Activated naive CD4-positive, alpha-beta T cell treated with anti-CD3 and anti-CD28 coated beads, Interleukin-2, amount 50 U/mL, for 24 hours (primary cell): ENCODE results near the gene ZNF446.
A peak's percentile ranks its signal among the peaks of the same experiment; 100 is the strongest.
"Not testable (repeated sequence)": the region's sequence is repeated elsewhere in the genome, so short reads cannot be mapped to it uniquely, and the experiment has no call there.

Experiments used
- H3K27ac Mint-ChIP-seq: one replicate; pipeline ENCODE4 v1.8.0; 2021; ENCODE audit warnings: mild to moderate bottlenecking, mixed read lengths
- H3K27me3 Mint-ChIP-seq: one replicate; pipeline ENCODE4 v1.8.0; 2021; ENCODE audit warnings: mixed read lengths
- H3K36me3 Mint-ChIP-seq: one replicate; pipeline ENCODE4 v1.8.0; 2021; ENCODE audit warnings: mixed read lengths
- H3K4me1 Mint-ChIP-seq: one replicate; pipeline ENCODE4 v1.8.0; 2021; ENCODE audit warnings: mixed read lengths
- H3K4me3 Mint-ChIP-seq: one replicate; pipeline ENCODE4 v1.8.0; 2021; ENCODE audit warnings: mild to moderate bottlenecking, mixed read lengths
- H3K9me3 Mint-ChIP-seq: one replicate; pipeline ENCODE4 v1.8.0; 2021; ENCODE audit warnings: mixed read lengths

ZNF446 gene

GRCh38 chr19:58475714-58476497 is at the start of gene ZNF446:
Gene ZNF446 (plus strand): TSS chr19:58476352. CDS start chr19:58477219, 867 bp downstream.
- no peaks in the 10 kb centered on the region for H3K36me3 Mint-ChIP-seq
- H3K9me3 Mint-ChIP-seq, result no peaks in the 10 kb centered on the region
- peaks cover 15% of the 10 kb centered on the region for H3K4me1 Mint-ChIP-seq
- peak within 1 kb of the TSS; percentile 93 for H3K4me3 Mint-ChIP-seq
- peak within 1 kb of the TSS; percentile 95 for H3K27ac Mint-ChIP-seq
- no peaks in the 10 kb centered on the region for H3K27me3 Mint-ChIP-seq

GRCh38 chr19:58428617-58429016 is 47.5 kb upstream of the ZNF446 start:
- no peaks in the 10 kb centered on the region for H3K27me3 Mint-ChIP-seq
- peaks cover 20% of the 10 kb centered on the region for H3K36me3 Mint-ChIP-seq
- peaks cover 5% of the 10 kb centered on the region for H3K9me3 Mint-ChIP-seq
- no peak overlapping the region for H3K4me3 Mint-ChIP-seq
- no peak overlapping the region for H3K27ac Mint-ChIP-seq
- no peaks in the 10 kb centered on the region for H3K4me1 Mint-ChIP-seq

GRCh38 chr19:58429745-58430144 is 46.4 kb upstream of the ZNF446 start:
- Mint-ChIP-seq H3K4me1 (no peaks in the 10 kb centered on the region), H3K27ac (no peak overlapping the region), H3K9me3 (peaks cover 5% of the 10 kb centered on the region), H3K27me3 (no peaks in the 10 kb centered on the region), H3K4me3 (no peak overlapping the region), H3K36me3 (peaks cover 28% of the 10 kb centered on the region)

GRCh38 chr19:58434217-58434616 is 41.9 kb upstream of the ZNF446 start:
- Mint-ChIP-seq H3K36me3 (peaks cover 49% of the 10 kb centered on the region), H3K9me3 (peaks cover 15% of the 10 kb centered on the region), H3K27ac (no peak overlapping the region), H3K27me3 (no peaks in the 10 kb centered on the region), H3K4me1 (peaks cover 12% of the 10 kb centered on the region), H3K4me3 (no peak overlapping the region)

GRCh38 chr19:58439576-58440554 is 36.3 kb upstream of the ZNF446 start, which contains the start of gene ZNF132:
Gene ZNF132 (minus strand): TSS chr19:58440153. CDS start chr19:58439821, 332 bp downstream.
- no peaks in the 10 kb centered on the region for H3K27me3 Mint-ChIP-seq
- H3K4me3 Mint-ChIP-seq, result peak within 1 kb of the TSS; percentile 95
- H3K36me3 Mint-ChIP-seq, result peaks cover 38% of the 10 kb centered on the region
- H3K4me1 Mint-ChIP-seq, result peaks cover 23% of the 10 kb centered on the region
- peak within 1 kb of the TSS; percentile 93 for H3K27ac Mint-ChIP-seq
- H3K9me3 Mint-ChIP-seq, result peaks cover 18% of the 10 kb centered on the region

- peak overlapping the region; percentile 95 for H3K4me3 Mint-ChIP-seq
- no peaks in the 10 kb centered on the region for H3K27me3 Mint-ChIP-seq
- H3K4me1 Mint-ChIP-seq, result peaks cover 23% of the 10 kb centered on the region
- H3K9me3 Mint-ChIP-seq, result peaks cover 18% of the 10 kb centered on the region
- H3K36me3 Mint-ChIP-seq, result peaks cover 32% of the 10 kb centered on the region
- peak overlapping the region; percentile 93 for H3K27ac Mint-ChIP-seq
These were observed 35.6 kb upstream of the ZNF446 start for GRCh38 chr19:58440556-58440955.

- H3K9me3 Mint-ChIP-seq, result peaks cover 13% of the 10 kb centered on the region
- peaks cover 16% of the 10 kb centered on the region for H3K36me3 Mint-ChIP-seq
- H3K27me3 Mint-ChIP-seq, H3K27ac Mint-ChIP-seq, H3K4me3 Mint-ChIP-seq: not testable (repeated sequence)
- H3K4me1 Mint-ChIP-seq, result peaks cover 19% of the 10 kb centered on the region
These were observed 33.2 kb upstream of the ZNF446 start for GRCh38 chr19:58442986-58443385.

- peaks cover 23% of the 10 kb centered on the region for H3K4me1 Mint-ChIP-seq
- not testable (repeated sequence) for H3K36me3 Mint-ChIP-seq, H3K4me3 Mint-ChIP-seq, H3K27ac Mint-ChIP-seq, H3K27me3 Mint-ChIP-seq, H3K9me3 Mint-ChIP-seq
These were observed 27.3 kb upstream of the ZNF446 start for GRCh38 chr19:58448860-58449259.

- H3K4me1 Mint-ChIP-seq, result peaks cover 23% of the 10 kb centered on the region
- peak overlapping the region; percentile 4 for H3K4me3 Mint-ChIP-seq
- H3K36me3 Mint-ChIP-seq, H3K27me3 Mint-ChIP-seq, H3K9me3 Mint-ChIP-seq, H3K27ac Mint-ChIP-seq: not testable (repeated sequence)
These were observed 26.2 kb upstream of the ZNF446 start for GRCh38 chr19:58449980-58450379.

- H3K4me1 Mint-ChIP-seq, result peaks cover 23% of the 10 kb centered on the region
- H3K9me3 Mint-ChIP-seq, result peaks cover 8% of the 10 kb centered on the region
- peaks cover 6% of the 10 kb centered on the region for H3K36me3 Mint-ChIP-seq
- H3K27ac Mint-ChIP-seq, result peak overlapping the region; percentile 70
- peak overlapping the region; percentile 90 for H3K4me3 Mint-ChIP-seq
- H3K27me3 Mint-ChIP-seq, result peaks cover 7% of the 10 kb centered on the region
These were observed 25.2 kb upstream of the ZNF446 start for GRCh38 chr19:58450856-58451357.

- peak within 1 kb of the TSS; percentile 70 for H3K27ac Mint-ChIP-seq
- peaks cover 7% of the 10 kb centered on the region for H3K27me3 Mint-ChIP-seq
- peaks cover 8% of the 10 kb centered on the region for H3K36me3 Mint-ChIP-seq
These were observed 24.6 kb upstream of the ZNF446 start, which contains the start of gene ZNF324B for GRCh38 chr19:58451358-58452101. Gene ZNF324B (plus strand): TSS chr19:58451622. CDS start chr19:58453702, 2,080 bp downstream.

GRCh38 chr19:58453743-58454142 is 22.4 kb upstream of the ZNF446 start:
- H3K4me1 Mint-ChIP-seq, result peaks cover 23% of the 10 kb centered on the region
- peaks cover 2% of the 10 kb centered on the region for H3K27me3 Mint-ChIP-seq
- H3K27ac Mint-ChIP-seq, result no peak overlapping the region
- peaks cover 6% of the 10 kb centered on the region for H3K36me3 Mint-ChIP-seq
- peak overlapping the region; percentile 55 for H3K4me3 Mint-ChIP-seq
- H3K9me3 Mint-ChIP-seq, result no peaks in the 10 kb centered on the region

More at GRCh38 chr19:58451358-58452101, 24.6 kb upstream of the ZNF446 start, which contains the start of gene ZNF324B:
- H3K9me3 Mint-ChIP-seq, result peaks cover 8% of the 10 kb centered on the region
- peaks cover 23% of the 10 kb centered on the region for H3K4me1 Mint-ChIP-seq
- peak within 1 kb of the TSS; percentile 90 for H3K4me3 Mint-ChIP-seq

- Mint-ChIP-seq H3K4me3 (no peak overlapping the region), H3K4me1 (peaks cover 26% of the 10 kb centered on the region), H3K27ac (no peak overlapping the region), H3K9me3 (no peaks in the 10 kb centered on the region), H3K36me3 (peaks cover 8% of the 10 kb centered on the region), H3K27me3 (no peaks in the 10 kb centered on the region)
These were observed 20.8 kb upstream of the ZNF446 start for GRCh38 chr19:58455306-58455705.

GRCh38 chr19:58456111-58456510 is 20.0 kb upstream of the ZNF446 start:
- H3K4me1 Mint-ChIP-seq, result peaks cover 18% of the 10 kb centered on the region
- H3K9me3 Mint-ChIP-seq, result no peaks in the 10 kb centered on the region
- no peaks in the 10 kb centered on the region for H3K27me3 Mint-ChIP-seq

GRCh38 chr19:58460039-58460438 is 16.1 kb upstream of the ZNF446 start:
- H3K4me3 Mint-ChIP-seq, result no peak overlapping the region
- peaks cover 3% of the 10 kb centered on the region for H3K4me1 Mint-ChIP-seq
- H3K27ac Mint-ChIP-seq, result no peak overlapping the region
- no peaks in the 10 kb centered on the region for H3K27me3 Mint-ChIP-seq
- no peaks in the 10 kb centered on the region for H3K9me3 Mint-ChIP-seq
- H3K36me3 Mint-ChIP-seq, result peaks cover 8% of the 10 kb centered on the region

More at GRCh38 chr19:58456111-58456510, 20.0 kb upstream of the ZNF446 start:
- no peak overlapping the region for H3K27ac Mint-ChIP-seq
- H3K36me3 Mint-ChIP-seq, result peaks cover 9% of the 10 kb centered on the region
- no peak overlapping the region for H3K4me3 Mint-ChIP-seq
